Adrenal gland (tissue), 12 donors: Measurements from ENCODE around the gene PAPLN. TPM values are rescaled to one million over a fixed set of nuclear protein-coding genes. Genes with fewer than 3 reads are reported as not detected.

Source experiments
- DNase-seq, 7 donors: peaks; one replicate each; pipeline ENCODE4 v3.0.0-alpha.2; 2019 to 2020
- H3K27ac ChIP-seq, 5 donors: fragments of 200-600 bp; sonication (generic) in 4 of 5; 1 replicate in 3 of 5; 2 replicates in 2 of 5; pipeline versions ENCODE4 v1.5.1 to v1.8.0; 2016 to 2020; ENCODE audit warnings: mild to moderate bottlenecking in 1 of 5
- H3K27me3 ChIP-seq: fragments of 200-600 bp; 2 replicates; pipeline ENCODE4 v1.8.0; 2021
- H3K36me3 ChIP-seq, 2 donors: fragments of 200-600 bp; replicated peaks in 1 of 2; 1 replicate in 1 of 2; 2 replicates in 1 of 2; pipeline versions ENCODE4 v1.5.1 to v1.8.0; 2018 to 2022
- H3K4me1 ChIP-seq, 2 donors: fragments of 200-600 bp; replicated peaks in 1 of 2; 1 replicate in 1 of 2; 2 replicates in 1 of 2; pipeline versions ENCODE4 v1.5.1 to v1.8.0; 2018 to 2021
- H3K4me3 ChIP-seq, 4 donors: fragments of 200-600 bp; sonication (generic) in 3 of 4; one replicate each; pipeline ENCODE4 v1.5.1; 2016 to 2018
- H3K9me3 ChIP-seq, 3 donors: fragments of 200-600 bp; sonication (generic) in 1 of 3; replicated peaks in 1 of 3; 1 replicate in 2 of 3; 2 replicates in 1 of 3; pipeline versions ENCODE4 v1.5.1 to v1.8.0; 2016 to 2021
- CTCF ChIP-seq, 6 experiments: fragments of 450-650 bp in 4 of 6; fragments of 200-600 bp in 2 of 6; sonication (generic) in 1 of 6; IDR thresholded peaks; 1 replicate in 5 of 6; 2 replicates in 1 of 6; pipeline versions ENCODE4 v1.5.1 to v1.8.0; 2016 to 2021; ENCODE audit warnings: antibody characterized with exemption in 6 of 6, mild to moderate bottlenecking in 2 of 6, moderate library complexity in 1 of 6
- POLR2A ChIP-seq, 2 donors: fragments of 450-650 bp; IDR thresholded peaks; one replicate each; pipeline ENCODE4 v1.6.1; 2017; ENCODE audit warnings: antibody characterized with exemption in 2 of 2, mild to moderate bottlenecking in 2 of 2, moderate library complexity in 1 of 2
- WGBS, 4 donors: extraction: QIAGEN DNeasy Blood & Tissue Kit in 2 of 4; methylation state at CpG; one replicate each; pipeline versions ENCODE4 v1.1.5 to v1.1.7; 2013 to 2017; 5-methylcytosine and 5-hydroxymethylcytosine counted together
- intact Hi-C, 2 donors: fragments of 100-400 bp; cut with DNase I; formaldehyde crosslinking; loops; one replicate each; pipeline versions ENCODE4 v1.14.1 to v1.15.0; 2022 to 2023
- polyA plus RNA-seq, 3 donors: library from polyadenylated mRNA; stranded (reverse); fragments of 200-250 nt in 2 of 3; fragments of 350-450 nt in 1 of 3; fragmentation: Illumina TruSeq in 1 of 3; extraction: RNeasy Lipid Tissue Mini Kit (QIAGEN cat#74804) in 1 of 3; gene quantifications; one replicate each; pipeline ENCODE4 v1.2.3, GENCODE V29; 2013 to 2014
- total RNA-seq, 9 donors: library from RNA; depleted of rRNA in 4 of 9; stranded (reverse); fragments of >200 nt in 4 of 9; fragments of 120-200 nt in 1 of 9; fragmentation: NEBNext Ultra II Directional in 1 of 9; extraction: Animal tissue kit (Norgen Biotek cat#: 25700) in 1 of 9; gene quantifications; one replicate each; pipeline versions ENCODE4 v1.1.0 to v1.2.4, GENCODE V29; 2013 to 2023
- donor health status: healthy with polysubstance abuse.
- donor health status: Bipolar disorder and iron deficiency.
- donor health status: DM: yes; HTN: yes; CAD: no.
- donor health status: DM: no; HTN: no; CAD: no.
- donor health status: DM: no; HTN: no; CAD: no.
- donor health status: DM: yes; HTN: yes; CAD: no.

PAPLN gene
- total and polyA plus RNA-seq, 12 donors = 4.2 to 33.6 (median 12.5) TPM

DNA sequence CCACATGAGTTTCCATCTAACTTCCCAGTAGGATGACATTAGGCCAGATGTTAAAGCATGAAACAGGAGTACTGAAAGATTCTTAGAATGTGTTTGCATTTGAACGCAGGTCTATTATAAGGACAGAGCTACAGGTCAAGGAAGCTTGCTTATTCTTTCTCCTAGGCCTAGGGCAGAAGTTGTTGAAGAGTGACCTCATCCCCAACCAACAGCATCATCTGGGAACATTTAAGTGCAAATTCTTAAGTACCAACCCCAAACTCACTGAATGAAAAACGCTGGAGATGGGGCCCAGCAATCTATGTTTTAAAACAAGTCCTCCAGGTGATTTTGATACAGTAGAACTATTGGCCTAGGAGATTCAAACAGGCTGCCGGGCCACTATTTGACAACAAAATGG, 52.4 kb downstream of the PAPLN start:
- intact Hi-C loops = no loop called here
- Histone ChIP-seq H3K4me3 (no peak overlapping the region), H3K36me3 (peaks cover 0 to 37% of the 10 kb centered on the region in 2 donors), H3K4me1 (no peaks in the 10 kb centered on the region), H3K27me3 (no peaks in the 10 kb centered on the region), H3K27ac (no peak overlapping the region), H3K9me3 (no peaks in the 10 kb centered on the region)
- 75 to 85% (median 77%) methylated on average over 3 of the region's 3 CpGs for WGBS, 4 donors
- no peak for DNase-seq
- TF ChIP-seq CTCF (IDR thresholded peaks at IDR 0.05) (no peak), POLR2A (IDR thresholded peaks at IDR 0.05) (no peak)

DNA sequence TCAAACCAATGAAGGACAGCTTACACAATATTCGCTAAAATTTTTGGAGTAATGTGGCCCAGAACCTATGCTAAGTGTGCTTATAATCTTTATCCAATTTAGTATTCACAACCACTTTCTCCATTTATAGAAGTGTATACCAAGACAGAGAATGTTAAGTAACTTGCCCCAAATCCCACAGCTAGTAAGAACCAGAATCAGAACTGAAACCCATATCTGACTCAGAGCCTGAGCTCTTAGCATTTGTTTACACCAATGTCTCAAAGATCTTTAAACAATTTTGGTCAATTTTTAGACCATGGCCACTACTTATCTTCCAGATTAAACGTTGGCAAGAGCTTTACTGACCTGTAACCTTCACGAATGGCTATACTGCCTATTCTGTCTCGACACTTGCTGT, 53.0 kb downstream of the PAPLN start:
- peaks cover 0 to 33% of the 10 kb centered on the region in 2 donors for H3K36me3 ChIP-seq
- intact Hi-C loops = no loop called here
- WGBS, 4 donors = 55 to 67% (median 61%) methylated on average over 4 of the region's 4 CpGs

DNA sequence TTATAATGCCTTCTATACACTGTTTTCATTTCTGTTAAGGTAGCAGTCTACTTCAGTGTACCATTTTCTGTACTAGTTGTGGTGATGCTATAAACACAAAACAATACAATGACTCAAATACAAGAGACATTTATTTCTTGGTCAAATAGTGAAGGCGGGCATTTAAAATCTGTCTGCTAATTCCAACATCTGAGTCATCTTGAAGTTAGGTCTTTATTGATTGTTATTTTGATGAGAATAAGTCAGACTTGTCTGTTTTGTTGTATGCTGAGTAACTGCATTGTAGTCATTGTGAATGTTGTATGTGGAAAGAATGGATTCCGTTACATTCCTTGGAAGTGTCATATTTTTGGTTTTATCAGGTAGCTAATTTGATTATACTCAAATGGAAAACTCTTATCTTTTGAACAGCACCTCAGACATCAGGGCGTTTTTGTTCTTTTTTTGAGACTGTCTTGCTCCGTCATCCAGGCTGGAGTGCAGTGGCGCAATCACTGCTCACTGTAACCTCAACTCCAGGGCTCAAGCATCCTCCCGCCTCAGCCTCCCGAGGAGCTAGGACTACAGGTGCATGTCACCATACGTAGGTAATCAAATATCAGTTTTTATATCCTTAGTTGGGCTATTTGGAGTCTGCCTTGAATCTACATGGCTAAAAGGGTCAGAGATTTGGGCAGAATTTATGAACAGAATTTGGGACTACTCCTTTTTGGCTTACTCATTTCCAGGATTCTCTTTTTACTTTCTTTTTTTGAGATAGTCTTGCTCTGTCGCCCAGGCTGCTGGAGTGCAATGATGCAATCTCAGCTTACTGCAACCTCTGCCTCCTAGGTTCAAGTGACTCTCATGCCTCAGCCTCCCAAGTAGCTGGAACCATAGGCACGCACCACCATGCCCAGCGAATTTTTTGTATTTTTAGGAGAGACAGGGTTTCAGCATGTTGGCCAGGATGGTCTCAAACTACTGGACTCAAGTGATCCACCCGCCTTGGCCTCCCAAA, 56.8 kb downstream of the PAPLN start:
- peaks cover 0 to 21% of the 10 kb centered on the region in 2 donors for H3K36me3 ChIP-seq
- intact Hi-C loops = no loop called here
- WGBS, 4 donors = 90 to 94% (median 92%) methylated on average over 12 of the region's 12 CpGs
- no peak overlapping the region for H3K27ac ChIP-seq
- H3K4me1 ChIP-seq = no peaks in the 10 kb centered on the region
- H3K4me3 ChIP-seq = no peak overlapping the region
- no peaks in the 10 kb centered on the region for H3K27me3 ChIP-seq
- H3K9me3 ChIP-seq = no peaks in the 10 kb centered on the region
- TF ChIP-seq POLR2A (IDR thresholded peaks at IDR 0.05) (no peak), CTCF (IDR thresholded peaks at IDR 0.05) (no peak)
- DNase-seq = no peak

More for the DNA sequence above, 53.0 kb downstream of the PAPLN start:
- Histone ChIP-seq H3K4me3 (no peak overlapping the region), H3K4me1 (no peaks in the 10 kb centered on the region), H3K27ac (peak overlapping the region in 1 of 5 donors; percentile 12), H3K27me3 (no peaks in the 10 kb centered on the region), H3K9me3 (no peaks in the 10 kb centered on the region)
- TF ChIP-seq CTCF (IDR thresholded peaks at IDR 0.05) (no peak), POLR2A (IDR thresholded peaks at IDR 0.05) (no peak)
- DNase-seq = no peak

GRCh38 chr14:73295198-73295796, 58.0 kb downstream of the PAPLN start:
- peak in 1 of 7 donors; percentile 32 for DNase-seq
- Histone ChIP-seq H3K9me3 (no peaks in the 10 kb centered on the region), H3K4me1 (no peaks in the 10 kb centered on the region), H3K27me3 (no peaks in the 10 kb centered on the region), H3K27ac (no peak overlapping the region), H3K4me3 (no peak overlapping the region), H3K36me3 (peaks cover 0 to 17% of the 10 kb centered on the region in 2 donors)
- TF ChIP-seq POLR2A (IDR thresholded peaks at IDR 0.05) (no peak), CTCF (IDR thresholded peaks at IDR 0.05) (peak; percentile 57 to 78 (median 74))
- intact Hi-C loops = loop anchor here in 1 of 2 donors (5.0 kb wide), 2 partner anchors 157 to 172 kb away; no protein-coding TSS in a partner anchor
- 47 to 60% (median 55%) methylated on average over 1 of the region's 1 CpG for WGBS, 4 donors
